BLaER1 (cell line): ENCODE measurements around the gene NFATC1.

Experiments used
- H3K27ac ChIP-seq: shearing (Covaris generic); formaldehyde crosslinking; 2 replicates; pipeline ENCODE4 v1.8.1; 2022
- H3K27me3 ChIP-seq: shearing (Covaris generic); formaldehyde crosslinking; 2 replicates; pipeline ENCODE4 v1.8.1; 2022
- H3K36me3 ChIP-seq: shearing (Covaris generic); formaldehyde crosslinking; 2 replicates; pipeline ENCODE4 v1.8.1; 2022
- H3K4me1 ChIP-seq: shearing (Covaris generic); formaldehyde crosslinking; 2 replicates; pipeline ENCODE4 v1.8.1; 2022
- H3K4me2 ChIP-seq: shearing (Covaris generic); formaldehyde crosslinking; 2 replicates; pipeline ENCODE4 v1.8.1; 2022
- H3K4me3 ChIP-seq: shearing (Covaris generic); formaldehyde crosslinking; 2 replicates; pipeline ENCODE4 v1.8.1; 2022
- H3K9ac ChIP-seq: shearing (Covaris generic); formaldehyde crosslinking; 2 replicates; pipeline ENCODE4 v1.8.1; 2022
- H3K9me3 ChIP-seq: shearing (Covaris generic); formaldehyde crosslinking; 2 replicates; pipeline ENCODE4 v1.8.1; 2022
- H4K20me1 ChIP-seq: shearing (Covaris generic); formaldehyde crosslinking; 2 replicates; pipeline ENCODE4 v1.8.1; 2022
- Cebpa-rat ChIP-seq: shearing (Covaris generic); IDR thresholded peaks from 2 replicates; pipeline ENCODE4 v1.8.1; 2022

Gene NFATC1

GRCh38 chr18:79548986-79549637, 153.4 kb downstream of the NFATC1 start:
- Histone ChIP-seq H3K4me3 (no peak overlapping the region), H3K36me3 (no peaks in the 10 kb centered on the region), H3K4me2 (peak overlapping the region; percentile 71), H3K9me3 (peaks cover 8% of the 10 kb centered on the region; the same call in 1 of the 2 replicates), H3K27ac (no peak overlapping the region), H3K27me3 (peaks cover 66% of the 10 kb centered on the region), H3K9ac (no peak overlapping the region), H4K20me1 (0 out of 2 replicates have a peak, but pooled peaks cover 9% of the 10 kb centered on the region), H3K4me1 (peaks cover 53% of the 10 kb centered on the region)
- no peak for TF ChIP-seq Cebpa-rat

- H3K9ac ChIP-seq, result no peak overlapping the region
- peaks cover 53% of the 10 kb centered on the region for H3K4me1 ChIP-seq
- H3K27me3 ChIP-seq, result peaks cover 71% of the 10 kb centered on the region
- no peaks in the 10 kb centered on the region for H3K36me3 ChIP-seq
- no peak overlapping the region for H3K4me3 ChIP-seq
- H3K27ac ChIP-seq, result no peak overlapping the region
- no peak for TF ChIP-seq Cebpa-rat
- H4K20me1 ChIP-seq, result 0 out of 2 replicates have a peak, but pooled peaks cover 9% of the 10 kb centered on the region
- H3K4me2 ChIP-seq, result peak overlapping the region; percentile 71
- peaks cover 8% of the 10 kb centered on the region; the same call in 1 of the 2 replicates for H3K9me3 ChIP-seq
Observed at GRCh38 chr18:79549638-79550000, 153.9 kb downstream of the NFATC1 start.

GRCh38 chr18:79552140-79552631, 156.5 kb downstream of the NFATC1 start:
- 0 out of 2 replicates have a peak, but pooled peaks cover 9% of the 10 kb centered on the region for H4K20me1 ChIP-seq
- no peaks in the 10 kb centered on the region for H3K36me3 ChIP-seq
- peaks cover 55% of the 10 kb centered on the region for H3K27me3 ChIP-seq
- H3K27ac ChIP-seq, result no peak overlapping the region
- peaks cover 8% of the 10 kb centered on the region; the same call in 1 of the 2 replicates for H3K9me3 ChIP-seq
- H3K4me3 ChIP-seq, result no peak overlapping the region
- no peak overlapping the region for H3K9ac ChIP-seq
- no peak for TF ChIP-seq Cebpa-rat
- peaks cover 47% of the 10 kb centered on the region for H3K4me1 ChIP-seq
- peak overlapping the region; percentile 70 for H3K4me2 ChIP-seq

GRCh38 chr18:79552696-79553095, 157.0 kb downstream of the NFATC1 start:
- H3K4me1 ChIP-seq, result peaks cover 42% of the 10 kb centered on the region
- H3K4me2 ChIP-seq, result peak overlapping the region; percentile 70
- no peak overlapping the region for H3K9ac ChIP-seq
- no peaks in the 10 kb centered on the region for H3K36me3 ChIP-seq
- no peak for TF ChIP-seq Cebpa-rat
- H3K4me3 ChIP-seq, result no peak overlapping the region
- no peak overlapping the region for H3K27ac ChIP-seq
- H3K27me3 ChIP-seq, result peaks cover 50% of the 10 kb centered on the region
- H4K20me1 ChIP-seq, result 0 out of 2 replicates have a peak, but pooled peaks cover 9% of the 10 kb centered on the region
- H3K9me3 ChIP-seq, result peaks cover 8% of the 10 kb centered on the region; the same call in 1 of the 2 replicates

- H3K4me3 ChIP-seq, result no peak overlapping the region
- peaks cover 6% of the 10 kb centered on the region; the same call in 1 of the 2 replicates for H3K9me3 ChIP-seq
- peaks cover 37% of the 10 kb centered on the region for H3K4me1 ChIP-seq
- no peak overlapping the region for H3K9ac ChIP-seq
- H3K27me3 ChIP-seq, result peaks cover 46% of the 10 kb centered on the region
- H3K4me2 ChIP-seq, result peak overlapping the region; percentile 70
- no peak overlapping the region for H3K27ac ChIP-seq
- no peak for TF ChIP-seq Cebpa-rat
- no peaks in the 10 kb centered on the region for H3K36me3 ChIP-seq
- H4K20me1 ChIP-seq, result 0 out of 2 replicates have a peak, but pooled peaks cover 9% of the 10 kb centered on the region
Observed at GRCh38 chr18:79553154-79553553, 157.4 kb downstream of the NFATC1 start.

GRCh38 chr18:79553696-79554095, 158.0 kb downstream of the NFATC1 start:
- H3K27ac ChIP-seq, result no peak overlapping the region
- peaks cover 32% of the 10 kb centered on the region for H3K4me1 ChIP-seq
- peak overlapping the region; percentile 70; the same call in 1 of the 2 replicates for H3K4me2 ChIP-seq
- H3K9me3 ChIP-seq, result peaks cover under 1% of the 10 kb centered on the region; the same call in 1 of the 2 replicates
- peaks cover 40% of the 10 kb centered on the region for H3K27me3 ChIP-seq
- H4K20me1 ChIP-seq, result 0 out of 2 replicates have a peak, but pooled peaks cover 9% of the 10 kb centered on the region
- H3K36me3 ChIP-seq, result no peaks in the 10 kb centered on the region
- TF ChIP-seq Cebpa-rat, result no peak
- H3K9ac ChIP-seq, result no peak overlapping the region
- H3K4me3 ChIP-seq, result no peak overlapping the region

- Histone ChIP-seq H3K36me3 (no peaks in the 10 kb centered on the region), H3K27me3 (peaks cover 34% of the 10 kb centered on the region), H3K27ac (no peak overlapping the region), H3K9me3 (0 out of 2 replicates have a peak, but pooled peaks cover 2% of the 10 kb centered on the region), H4K20me1 (0 out of 2 replicates have a peak, but pooled peaks cover 9% of the 10 kb centered on the region), H3K4me2 (no peak overlapping the region), H3K4me1 (peaks cover 25% of the 10 kb centered on the region), H3K9ac (no peak overlapping the region), H3K4me3 (no peak overlapping the region)
- no peak for TF ChIP-seq Cebpa-rat
Observed at GRCh38 chr18:79554321-79554720, 158.6 kb downstream of the NFATC1 start.

- Histone ChIP-seq H3K4me1 (peaks cover 19% of the 10 kb centered on the region), H3K4me2 (no peak overlapping the region), H3K9me3 (0 out of 2 replicates have a peak, but pooled peaks cover 9% of the 10 kb centered on the region), H3K27me3 (peaks cover 29% of the 10 kb centered on the region), H3K9ac (no peak overlapping the region), H3K27ac (no peak overlapping the region), H4K20me1 (0 out of 2 replicates have a peak, but pooled peaks cover 9% of the 10 kb centered on the region), H3K4me3 (no peak overlapping the region), H3K36me3 (no peaks in the 10 kb centered on the region)
- no peak for TF ChIP-seq Cebpa-rat
Observed at GRCh38 chr18:79554945-79555645, 159.4 kb downstream of the NFATC1 start.

- Histone ChIP-seq H3K27ac (no peak overlapping the region), H3K36me3 (no peaks in the 10 kb centered on the region), H3K9me3 (0 out of 2 replicates have a peak, but pooled peaks cover 11% of the 10 kb centered on the region), H3K4me3 (no peak overlapping the region), H3K4me1 (peaks cover 19% of the 10 kb centered on the region), H3K27me3 (peaks cover 29% of the 10 kb centered on the region), H3K4me2 (no peak overlapping the region), H4K20me1 (0 out of 2 replicates have a peak, but pooled peaks cover 9% of the 10 kb centered on the region), H3K9ac (no peak overlapping the region)
- no peak for TF ChIP-seq Cebpa-rat
Observed at GRCh38 chr18:79555885-79556284, 160.2 kb downstream of the NFATC1 start.
